ENCODE data around the gene KBTBD2. TPM values are rescaled to one million over a fixed set of nuclear protein-coding genes. Genes with fewer than 3 reads are reported as not detected.

The KBTBD2 gene
- polyA plus RNA-seq (2013, experiment 1 of 2): 19.3 TPM
- polyA plus RNA-seq (2013, experiment 2 of 2): 18.0 TPM

DNA sequence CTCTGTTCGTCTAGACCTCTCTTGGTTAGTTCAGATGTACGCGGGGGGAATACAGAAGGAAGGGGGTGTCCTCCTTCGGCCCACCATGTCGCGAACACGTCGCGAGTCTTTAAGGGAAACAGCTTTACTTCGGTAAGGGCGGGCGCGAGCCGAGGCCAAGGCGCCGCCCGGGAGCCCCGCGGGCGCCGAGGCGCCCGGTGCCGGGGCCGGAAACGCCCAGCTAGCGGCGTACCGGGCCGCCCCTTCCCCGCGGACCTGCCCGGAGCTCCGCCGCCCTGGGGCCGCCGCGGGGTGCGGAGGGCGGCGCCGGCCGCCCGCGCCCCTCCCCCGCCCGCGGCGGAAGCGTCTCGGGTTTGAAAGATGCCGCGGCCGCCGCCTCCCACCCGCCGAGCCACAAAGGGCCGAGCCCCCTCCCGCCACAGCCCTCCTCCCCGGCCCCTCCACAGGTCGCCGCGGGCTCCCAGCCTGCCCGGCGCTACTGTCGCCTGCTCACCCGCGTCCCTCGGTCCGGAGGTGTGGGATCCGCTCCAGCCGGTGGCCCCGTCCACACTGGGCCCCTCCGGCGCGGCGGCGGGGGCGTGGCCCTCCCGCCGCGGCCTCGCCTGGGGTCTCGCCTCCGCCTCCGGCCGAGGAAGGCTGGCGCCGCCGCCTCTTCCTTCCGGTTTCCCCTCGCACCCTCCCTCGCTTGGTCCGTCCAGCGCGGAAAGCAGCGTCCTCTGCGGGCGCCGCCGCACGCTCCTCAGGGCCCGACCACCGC is at the start of gene KBTBD2:
Gene KBTBD2, minus strand, starts transcription at position 718 of the 757 bp plus-strand sequence. CDS start 12,156 bp downstream, outside the sequence.
- H3K79me1 ChIP-seq (ENCODE audit: low read depth, low read length): no peaks in the 10 kb centered on the region

DNA sequence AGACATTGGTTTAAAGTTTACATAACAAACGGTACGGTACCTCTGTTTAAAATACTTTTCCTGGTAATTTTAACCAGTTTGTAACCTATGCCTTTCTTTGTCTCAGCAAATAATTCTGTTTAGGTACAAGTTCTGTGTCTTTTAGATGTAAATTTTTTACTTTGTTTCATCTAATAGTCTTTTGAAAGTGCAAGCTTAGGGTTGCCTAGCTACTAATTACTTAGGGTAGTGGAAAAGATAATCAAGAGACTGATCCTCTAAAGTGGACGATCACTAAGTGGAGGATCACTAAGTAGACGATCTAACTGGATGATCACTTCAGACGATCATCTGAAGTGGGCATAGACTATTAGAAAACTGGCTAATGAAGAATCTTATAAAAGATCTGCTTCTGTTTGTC is 49.6 kb upstream of the KBTBD2 start:
- Histone ChIP-seq H3K4me2 (ENCODE audit: insufficient read depth, low read length, poor library complexity, severe bottlenecking) (peak overlapping the region; percentile 89), H2BK120ac (ENCODE audit: low read depth, low read length) (no peak overlapping the region)

More for the DNA sequence above, at the start of gene KBTBD2:
- no CpG with 5 or more reads among the region's 104 CpGs for WGBS, 2 donors (ENCODE audit: extremely low coverage in 2 of 2, insufficient read length in 2 of 2, insufficient replicate concordance in 1 of 2)
- H3K18ac ChIP-seq (ENCODE audit: low read length): peak within 1 kb of the TSS; percentile 100
- H3K4me3 ChIP-seq (ENCODE audit: low read length in 2 of 2): peak within 1 kb of the TSS; percentile 57 to 88
- H3K23ac ChIP-seq (ENCODE audit: low read depth, low read length, poor library complexity): peak within 1 kb of the TSS; percentile 99
- H3K36me3 ChIP-seq (replicated peaks in 1 of 2; ENCODE audit: control insufficient read depth in 2 of 2, insufficient read depth in 2 of 2, low read length in 2 of 2): peaks cover 0 to 14% of the 10 kb centered on the region in 2 donors
- H2BK12ac ChIP-seq (ENCODE audit: low read length): no peak within 1 kb of the TSS
- peak within 1 kb of the TSS; percentile 88 for H3K4me2 ChIP-seq (ENCODE audit: insufficient read depth, low read length, poor library complexity, severe bottlenecking)
- H3K9me3 ChIP-seq (replicated peaks in 1 of 2; ENCODE audit: control insufficient read depth in 2 of 2, insufficient read depth in 1 of 2, low read depth in 1 of 2, low read length in 2 of 2): no peaks in the 10 kb centered on the region
- peak within 1 kb of the TSS; percentile 70 for H2BK15ac ChIP-seq (ENCODE audit: low read length)
- H3K9ac ChIP-seq (ENCODE audit: low read depth, low read length, poor library complexity): peak within 1 kb of the TSS; percentile 93
- H4K91ac ChIP-seq (ENCODE audit: low read depth, low read length, poor library complexity): no peak within 1 kb of the TSS
- no peaks in the 10 kb centered on the region for H3K27me3 ChIP-seq (ENCODE audit: control insufficient read depth in 3 of 3, insufficient read depth in 3 of 3, low read depth in 1 of 3, low read length in 3 of 3)
- H2AFZ ChIP-seq (ENCODE audit: low read length): peak within 1 kb of the TSS; percentile 92
- no peak within 1 kb of the TSS for H2AK5ac ChIP-seq (ENCODE audit: low read depth, low read length)
- peak; percentile 82 for DNase-seq (ENCODE audit: low spot score)
- no peak within 1 kb of the TSS for H3K4ac ChIP-seq (ENCODE audit: low read length)
- no peak within 1 kb of the TSS for H2BK120ac ChIP-seq (ENCODE audit: low read depth, low read length)
- H4K8ac ChIP-seq (ENCODE audit: low read depth, low read length): peak within 1 kb of the TSS; percentile 52
- peaks cover 0 to 16% of the 10 kb centered on the region in 2 donors for H3K4me1 ChIP-seq (ENCODE audit: control insufficient read depth in 2 of 2, insufficient read depth in 1 of 2, low read depth in 1 of 2, low read length in 2 of 2)
- H3K27ac ChIP-seq (replicated peaks; ENCODE audit: low read length): peak within 1 kb of the TSS; percentile 99
- H2BK5ac ChIP-seq (ENCODE audit: low read length): peak within 1 kb of the TSS; percentile 88
- H3K14ac ChIP-seq (ENCODE audit: low read length): no peak within 1 kb of the TSS

DNA sequence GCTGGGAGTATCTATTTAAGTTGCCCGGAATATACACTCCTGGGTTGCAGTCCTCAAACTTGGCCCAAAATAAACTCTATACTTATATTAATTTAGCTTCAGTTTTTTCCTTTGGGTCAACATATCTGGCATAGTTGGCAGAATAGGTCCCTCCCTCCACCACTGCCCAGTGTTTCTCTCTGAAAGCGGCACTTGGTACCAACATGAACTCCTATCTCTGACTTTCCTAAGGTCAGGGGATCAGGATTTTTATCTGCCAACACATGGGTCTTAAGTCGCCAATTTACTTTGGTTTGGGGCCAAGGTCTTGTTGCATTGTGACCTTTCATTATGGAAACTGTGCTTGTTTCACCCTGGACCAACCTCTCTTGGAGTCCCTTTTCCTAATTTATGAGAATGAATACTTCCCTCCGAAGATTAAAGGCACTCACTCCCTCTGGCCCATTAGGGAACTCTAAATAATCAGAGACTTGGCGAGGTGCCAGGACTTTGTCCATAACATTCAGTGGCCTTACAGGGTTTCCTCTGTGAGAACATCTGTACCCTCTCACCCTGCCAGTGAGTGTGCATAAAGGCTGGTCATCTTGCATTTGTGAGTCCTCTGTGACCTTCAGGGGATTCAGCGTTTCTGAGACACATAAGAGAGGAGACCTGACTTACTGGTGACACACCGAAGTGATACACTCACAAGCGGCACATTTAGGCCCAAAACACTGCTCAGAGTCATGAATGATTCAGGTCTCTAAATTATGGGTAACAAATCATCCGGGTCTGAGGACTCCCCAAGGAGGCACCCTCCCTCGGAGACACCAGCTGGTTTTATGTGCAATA is 46.0 kb upstream of the KBTBD2 start:
- Histone ChIP-seq H3K9ac (ENCODE audit: low read depth, low read length, poor library complexity) (no peak overlapping the region), H2BK5ac (ENCODE audit: low read length) (no peak overlapping the region), H4K91ac (ENCODE audit: low read depth, low read length, poor library complexity) (no peak overlapping the region), H3K18ac (ENCODE audit: low read length) (no peak overlapping the region), H3K4ac (ENCODE audit: low read length) (no peak overlapping the region), H3K36me3 (replicated peaks in 1 of 2; ENCODE audit: control insufficient read depth in 2 of 2, insufficient read depth in 2 of 2, low read length in 2 of 2) (peaks cover 0 to 45% of the 10 kb centered on the region in 2 donors), H2BK12ac (ENCODE audit: low read length) (no peak overlapping the region), H3K4me2 (ENCODE audit: insufficient read depth, low read length, poor library complexity, severe bottlenecking) (no peak overlapping the region), H3K27me3 (ENCODE audit: control insufficient read depth in 3 of 3, insufficient read depth in 3 of 3, low read depth in 1 of 3, low read length in 3 of 3) (peaks cover 0 to 2% (median 0%) of the 10 kb centered on the region in 3 experiments), H3K4me1 (ENCODE audit: control insufficient read depth in 2 of 2, insufficient read depth in 1 of 2, low read depth in 1 of 2, low read length in 2 of 2) (peaks cover 2 to 3% of the 10 kb centered on the region in 2 donors), H3K4me3 (ENCODE audit: low read length in 2 of 2) (no peak overlapping the region), H2AFZ (ENCODE audit: low read length) (no peak overlapping the region), H3K27ac (replicated peaks; ENCODE audit: low read length) (no peak overlapping the region), H2AK5ac (ENCODE audit: low read depth, low read length) (no peak overlapping the region), H3K14ac (ENCODE audit: low read length) (no peak overlapping the region), H4K8ac (ENCODE audit: low read depth, low read length) (no peak overlapping the region), H3K9me3 (replicated peaks in 1 of 2; ENCODE audit: control insufficient read depth in 2 of 2, insufficient read depth in 1 of 2, low read depth in 1 of 2, low read length in 2 of 2) (no peaks in the 10 kb centered on the region), H2BK120ac (ENCODE audit: low read depth, low read length) (no peak overlapping the region), H2BK15ac (ENCODE audit: low read length) (no peak overlapping the region), H3K79me1 (ENCODE audit: low read depth, low read length) (no peaks in the 10 kb centered on the region), H3K23ac (ENCODE audit: low read depth, low read length, poor library complexity) (no peak overlapping the region)
- DNase-seq (ENCODE audit: low spot score): no peak
- no CpG with 5 or more reads among the region's 10 CpGs for WGBS, 2 donors (ENCODE audit: extremely low coverage in 2 of 2, insufficient read length in 2 of 2, insufficient replicate concordance in 1 of 2)

More for the DNA sequence above, 49.6 kb upstream of the KBTBD2 start:
- H3K4ac ChIP-seq (ENCODE audit: low read length): no peak overlapping the region
- H3K23ac ChIP-seq (ENCODE audit: low read depth, low read length, poor library complexity): no peak overlapping the region
- no peak overlapping the region for H4K91ac ChIP-seq (ENCODE audit: low read depth, low read length, poor library complexity)
- peak overlapping the region in 1 of 2 donors; percentile 89 for H3K4me3 ChIP-seq (ENCODE audit: low read length in 2 of 2)
- H2BK12ac ChIP-seq (ENCODE audit: low read length): no peak overlapping the region
- H3K4me1 ChIP-seq (ENCODE audit: control insufficient read depth in 2 of 2, insufficient read depth in 1 of 2, low read depth in 1 of 2, low read length in 2 of 2): peaks cover 2 to 3% of the 10 kb centered on the region in 2 donors
- no peak overlapping the region for H2BK5ac ChIP-seq (ENCODE audit: low read length)
- H3K36me3 ChIP-seq (replicated peaks in 1 of 2; ENCODE audit: control insufficient read depth in 2 of 2, insufficient read depth in 2 of 2, low read length in 2 of 2): peaks cover 0 to 31% of the 10 kb centered on the region in 2 donors
- H3K18ac ChIP-seq (ENCODE audit: low read length): no peak overlapping the region
- H2BK15ac ChIP-seq (ENCODE audit: low read length): no peak overlapping the region
- no peak overlapping the region for H2AFZ ChIP-seq (ENCODE audit: low read length)
- H3K27me3 ChIP-seq (ENCODE audit: control insufficient read depth in 3 of 3, insufficient read depth in 3 of 3, low read depth in 1 of 3, low read length in 3 of 3): peaks cover 0 to 2% (median 0%) of the 10 kb centered on the region in 3 experiments
- peaks cover 2 to 8% of the 10 kb centered on the region in 2 donors for H3K9me3 ChIP-seq (replicated peaks in 1 of 2; ENCODE audit: control insufficient read depth in 2 of 2, insufficient read depth in 1 of 2, low read depth in 1 of 2, low read length in 2 of 2)
- no peak overlapping the region for H4K8ac ChIP-seq (ENCODE audit: low read depth, low read length)
- H3K9ac ChIP-seq (ENCODE audit: low read depth, low read length, poor library complexity): no peak overlapping the region
- H3K79me1 ChIP-seq (ENCODE audit: low read depth, low read length): no peaks in the 10 kb centered on the region
- no peak overlapping the region for H3K14ac ChIP-seq (ENCODE audit: low read length)
- DNase-seq (ENCODE audit: low spot score): no peak
- WGBS, 2 donors (ENCODE audit: extremely low coverage in 2 of 2, insufficient read length in 2 of 2, insufficient replicate concordance in 1 of 2): no CpG with 5 or more reads among the region's 5 CpGs
- H2AK5ac ChIP-seq (ENCODE audit: low read depth, low read length): no peak overlapping the region
- no peak overlapping the region for H3K27ac ChIP-seq (replicated peaks; ENCODE audit: low read length)
